Stimulated activated CD8-positive, alpha-beta memory T cell treated with anti-CD3 and anti-CD28 coated beads, Interleukin-7, amount 100 ng/mL, for 1 hour (primary cell): ENCODE results near the gene MAP3K12.
"Not testable (repeated sequence)": the region's sequence is repeated elsewhere in the genome, so short reads cannot be mapped to it uniquely, and the experiment has no call there.

Source experiments
- DNase-seq, 2 donors: peaks; one replicate each; pipeline ENCODE4 v3.0.0-alpha.2; 2020; ENCODE audit warnings: low read depth in 2 of 2

Gene MAP3K12

GRCh38 chr12:53499266-53500141 lies at the start of gene MAP3K12:
Gene MAP3K12, minus strand, starts transcription at chr12:53499458. Its CDS starts 12,067 bp downstream, at chr12:53487391.
- peak in 1 of 2 donors; percentile 18 for DNase-seq

GRCh38 chr12:53548354-53548753 lies 49.1 kb upstream of the MAP3K12 start:
- not testable (repeated sequence) for DNase-seq

- DNase-seq: peak in 1 of 2 donors; percentile 4
Measured at GRCh38 chr12:53543539-53543938, 44.3 kb upstream of the MAP3K12 start.

DNA sequence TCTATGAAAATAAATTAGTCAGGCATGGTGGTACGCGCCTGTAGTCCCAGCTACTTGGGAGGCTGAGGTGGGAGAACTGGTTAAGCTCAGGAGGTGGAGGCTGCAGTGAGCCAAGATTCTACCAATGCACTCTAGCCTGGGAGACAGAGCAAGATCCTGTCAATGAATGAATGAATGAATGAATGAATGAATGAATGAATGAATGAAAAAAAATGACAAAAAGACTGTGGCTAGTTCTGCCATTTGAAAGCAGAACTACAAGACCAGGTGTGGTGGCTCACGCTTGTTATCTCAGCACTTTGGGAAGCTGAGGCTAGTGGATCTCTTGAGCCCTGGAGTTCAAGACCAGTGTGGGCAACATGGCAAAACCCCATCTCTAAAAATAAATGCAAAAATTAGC lies 40.3 kb upstream of the MAP3K12 start:
- no peak for DNase-seq

DNA sequence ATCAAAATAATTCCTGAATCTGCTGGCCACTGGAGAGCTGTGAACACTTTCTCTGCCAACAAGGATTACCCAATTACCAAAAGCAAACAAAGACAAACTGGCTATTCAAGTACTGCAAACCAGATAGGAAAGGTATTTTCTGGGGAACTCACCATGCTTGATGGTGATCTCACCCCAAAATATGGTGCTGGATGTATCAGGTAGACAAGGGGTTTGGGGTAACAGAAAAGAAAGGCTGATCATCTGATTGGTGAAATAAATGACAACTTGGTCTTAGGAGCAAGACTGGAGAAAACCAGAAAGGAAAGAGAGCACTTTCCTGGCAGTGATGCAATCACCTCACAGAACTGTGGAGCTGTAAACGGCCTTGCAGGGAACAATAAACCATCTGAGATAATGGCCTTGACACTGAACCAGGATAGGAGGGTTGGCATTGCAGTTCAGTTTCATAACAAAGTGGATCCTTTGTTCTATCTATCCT lies 39.0 kb upstream of the MAP3K12 start:
- no peak for DNase-seq

GRCh38 chr12:53536962-53537361 lies 37.7 kb upstream of the MAP3K12 start:
- DNase-seq: no peak

DNA sequence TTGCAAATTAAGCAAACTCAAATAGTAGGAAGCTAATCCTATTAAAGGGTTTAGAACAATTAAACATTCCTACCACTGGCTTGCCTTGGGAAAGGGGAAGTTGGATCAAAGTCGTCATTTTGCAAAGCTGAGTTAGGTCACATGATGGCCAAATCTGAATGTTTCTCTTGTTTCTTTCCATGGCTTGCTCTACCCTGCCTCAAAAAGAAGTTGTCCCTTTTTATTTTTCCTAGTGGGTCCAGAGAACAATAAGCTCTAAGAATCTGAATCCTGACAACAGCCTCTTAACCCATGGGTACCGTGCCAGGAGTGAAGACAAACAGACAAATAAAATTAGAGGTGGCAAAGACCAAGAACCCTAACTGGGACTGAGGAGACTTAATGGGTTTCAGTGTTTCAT lies 34.2 kb upstream of the MAP3K12 start:
- DNase-seq: no peak

GRCh38 chr12:53532524-53533445 lies 33.5 kb upstream of the MAP3K12 start:
- no peak for DNase-seq

DNA sequence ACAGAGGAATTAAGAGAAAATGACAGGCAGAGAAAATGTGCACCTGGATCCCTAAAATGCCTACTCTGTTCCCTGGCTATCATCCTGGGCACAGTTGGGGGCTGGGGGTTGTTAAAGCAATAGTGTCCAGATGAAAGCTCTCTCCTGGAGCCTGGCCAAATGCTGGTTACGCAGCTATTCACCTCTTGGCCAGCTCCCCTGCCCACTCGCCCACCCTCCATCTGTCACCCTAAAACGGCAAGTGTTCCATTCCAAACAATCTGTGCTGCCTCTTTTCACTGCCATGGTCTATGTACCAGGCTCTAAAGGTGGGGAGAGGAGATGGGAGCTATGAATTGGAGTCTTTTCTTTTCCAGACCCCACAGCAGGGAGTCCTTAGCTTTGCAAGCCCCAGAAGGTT lies 32.8 kb upstream of the MAP3K12 start:
- no peak for DNase-seq

GRCh38 chr12:53530920-53531319 lies 31.7 kb upstream of the MAP3K12 start:
- DNase-seq: no peak

DNA sequence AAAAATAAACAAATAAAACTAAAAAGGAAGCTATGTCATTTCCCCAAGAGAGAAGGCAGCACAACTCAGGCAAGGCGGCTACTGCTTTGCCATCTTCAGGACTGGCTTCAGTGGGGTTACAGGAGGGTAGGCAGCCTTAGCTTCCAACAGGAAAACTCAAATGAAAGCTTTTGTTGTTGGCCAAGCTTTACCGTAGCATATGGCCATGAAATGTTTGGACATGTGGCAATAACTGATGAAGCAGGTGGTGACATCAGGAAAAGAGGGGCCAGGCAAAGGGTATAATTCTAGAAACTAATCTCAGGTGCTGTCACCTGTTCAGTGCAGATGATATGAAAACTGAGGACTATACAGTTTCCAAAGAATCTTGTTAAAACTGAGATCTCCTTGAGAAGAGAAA lies 30.8 kb upstream of the MAP3K12 start:
- no peak for DNase-seq

DNA sequence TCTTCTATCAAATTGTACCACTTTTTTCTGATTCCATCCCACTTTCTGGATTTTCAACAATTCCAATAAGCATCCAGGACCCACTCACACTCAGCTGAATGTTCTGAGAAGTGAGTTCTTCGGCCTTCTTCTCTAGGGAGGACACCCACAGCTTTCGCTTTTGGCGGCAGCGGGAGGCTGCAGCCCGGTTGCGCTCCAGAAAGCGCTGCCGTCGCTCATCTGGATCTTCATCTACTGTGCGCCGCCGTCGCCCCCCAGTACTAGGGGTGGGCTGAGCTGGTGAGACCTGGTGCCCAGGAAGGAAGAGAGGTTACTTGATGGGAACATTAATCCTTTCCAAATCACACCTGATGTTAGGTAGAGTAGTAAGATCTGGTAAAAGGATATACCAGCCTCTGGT lies 25.2 kb upstream of the MAP3K12 start:
- no peak for DNase-seq

- DNase-seq: no peak
Measured at GRCh38 chr12:53523131-53523530, 23.9 kb upstream of the MAP3K12 start.

GRCh38 chr12:53518381-53518780 lies 19.1 kb upstream of the MAP3K12 start:
- DNase-seq: no peak

DNA sequence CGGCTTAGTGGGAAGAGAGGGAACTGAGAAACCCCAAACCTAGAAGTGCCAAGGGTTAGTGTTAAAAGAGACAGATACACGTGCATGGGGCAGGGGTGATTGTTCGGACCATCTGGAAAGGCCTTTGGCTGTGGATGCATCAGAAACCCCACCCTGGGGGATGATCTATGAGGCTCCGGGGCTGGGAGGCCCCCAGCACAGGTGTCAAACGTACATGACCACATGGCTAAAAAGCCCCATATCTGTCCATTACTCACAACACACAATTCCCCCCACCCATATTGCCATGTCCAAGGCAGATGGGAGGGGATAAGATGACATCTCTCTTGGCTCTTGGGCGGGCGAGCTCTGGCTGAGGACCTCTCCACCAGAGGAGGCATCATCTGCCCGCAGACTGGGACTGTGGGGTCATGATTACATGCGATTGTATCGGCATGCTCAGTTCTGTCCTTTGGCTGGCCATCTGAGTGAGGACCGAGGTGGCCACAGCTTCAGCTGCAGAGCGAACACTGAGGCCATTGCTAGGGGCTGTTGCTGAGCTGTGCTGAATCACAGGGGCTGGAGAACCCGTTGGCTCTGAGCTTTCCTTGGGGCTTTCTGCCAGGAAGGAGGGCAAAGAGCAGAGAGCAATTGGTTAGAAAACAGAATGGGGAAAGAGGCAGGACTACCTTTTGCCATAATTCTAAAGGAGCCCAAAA lies 17.6 kb upstream of the MAP3K12 start:
- no peak for DNase-seq

- no peak for DNase-seq
Measured at GRCh38 chr12:53515291-53515680, 16.0 kb upstream of the MAP3K12 start.

DNA sequence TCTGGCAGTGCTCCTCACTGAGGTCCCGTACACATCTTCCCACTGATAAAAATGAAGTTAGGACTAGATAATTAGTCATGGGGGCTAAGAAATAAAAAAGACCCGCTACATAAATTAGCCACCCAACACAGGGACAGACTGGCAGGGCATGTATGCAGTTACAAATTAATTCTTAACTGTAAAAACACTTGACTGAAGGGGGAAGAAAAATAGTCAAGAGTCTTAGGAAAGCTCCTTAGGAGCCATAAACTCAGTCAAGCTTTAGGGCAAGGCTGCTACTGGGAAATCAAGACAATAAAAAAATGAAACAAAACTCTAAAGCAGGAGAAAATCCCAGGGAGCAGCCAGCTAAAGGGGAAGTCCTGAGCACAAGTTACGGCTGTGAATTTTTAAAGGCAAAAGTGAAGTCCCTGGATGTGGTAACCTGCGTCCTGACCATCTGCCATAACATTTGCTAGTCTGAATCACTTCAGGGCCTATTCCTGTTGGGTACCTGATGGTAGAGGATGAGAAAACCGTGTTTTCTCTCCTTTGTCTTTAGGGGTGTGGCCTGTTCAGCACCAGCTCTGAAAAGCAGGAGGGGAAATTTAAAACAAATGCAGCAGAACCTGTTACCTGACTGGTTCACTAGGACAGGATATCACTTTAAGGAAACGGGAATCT lies 15.5 kb upstream of the MAP3K12 start:
- DNase-seq: no peak

- DNase-seq: no peak
Measured at GRCh38 chr12:53513712-53514410, 14.6 kb upstream of the MAP3K12 start.

DNA sequence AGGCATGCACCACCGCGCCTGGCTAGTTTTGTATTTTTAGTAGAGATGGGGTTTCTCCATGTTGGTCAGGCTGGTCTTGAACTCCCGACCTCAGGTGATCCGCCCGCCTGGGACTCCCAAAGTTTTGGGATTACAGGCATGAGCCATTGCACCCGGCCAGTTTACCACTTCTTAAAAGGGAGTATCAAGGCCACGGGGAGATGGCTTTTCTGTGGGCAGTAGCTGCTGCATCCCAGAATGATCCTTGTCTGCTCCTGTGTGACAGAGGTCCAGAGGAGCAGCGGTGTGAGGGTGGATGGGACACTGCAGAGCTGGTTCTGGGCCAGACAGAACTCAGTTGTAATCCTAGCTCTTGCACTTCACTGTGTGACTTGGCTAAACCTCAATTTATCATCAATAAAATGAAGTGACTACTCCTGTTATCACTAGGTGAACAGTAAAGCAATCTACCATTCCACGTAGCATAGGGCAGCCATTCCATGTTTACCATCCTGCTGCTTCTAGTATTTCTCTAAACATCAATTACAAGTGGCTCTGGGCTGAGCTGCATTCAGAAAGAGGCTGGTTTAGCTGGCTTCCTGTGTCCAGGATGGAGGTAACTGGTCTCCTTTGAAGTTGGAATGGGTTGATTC lies 11.0 kb upstream of the MAP3K12 start:
- DNase-seq: no peak

- DNase-seq: peak; percentile 58 to 66
Measured at GRCh38 chr12:53508534-53509170, 9.4 kb upstream of the MAP3K12 start.
